ENCODE data around the gene USP24.

DNA sequence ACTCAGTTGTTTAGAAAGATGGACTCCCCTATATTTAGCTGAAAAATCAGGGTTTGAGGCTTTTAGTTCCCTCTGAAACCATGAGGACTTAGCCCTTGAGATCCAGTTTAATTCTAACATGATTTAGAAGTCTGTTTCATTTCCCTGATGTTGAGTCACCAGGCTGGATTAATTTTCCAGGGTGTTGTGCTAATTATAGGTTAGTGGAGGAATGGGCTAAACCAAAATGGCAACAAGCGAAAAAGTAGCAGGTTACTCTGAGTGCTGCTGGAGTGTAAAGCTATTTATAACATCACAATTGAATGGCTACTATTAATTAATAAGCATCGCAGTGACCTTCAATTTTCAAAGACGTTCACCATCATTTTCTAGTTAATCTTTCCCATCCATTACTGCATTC, 15.5 kb upstream of the USP24 start:
- TF ChIP-seq ZNF274 (IDR thresholded peaks at IDR 0.05; ENCODE audit: low read depth, low read length) = no peak
- TF ChIP-seq SUZ12 (IDR thresholded peaks at IDR 0.05; ENCODE audit: extremely low read depth, insufficient read depth, insufficient read length) = no peak
